Activated CD4-positive, CD25-positive, alpha-beta regulatory T cell treated with anti-CD3 and anti-CD28 coated beads, Interleukin-2, amount 50 U/mL, for 24 hours (primary cell): ENCODE results near the gene ESYT2.
"Not testable (repeated sequence)": the region's sequence is repeated elsewhere in the genome, so short reads cannot be mapped to it uniquely, and the experiment has no call there.

ENCODE experiments used
- ATAC-seq, 2 donors: fragments of 150-1000 bp; cut with Tn5 transposase; one replicate each; pipeline ENCODE4 v1.10.0; 2021; ENCODE audit warnings: mild to moderate bottlenecking in 1 of 2, moderate library complexity in 1 of 2

The ESYT2 gene, protein sequence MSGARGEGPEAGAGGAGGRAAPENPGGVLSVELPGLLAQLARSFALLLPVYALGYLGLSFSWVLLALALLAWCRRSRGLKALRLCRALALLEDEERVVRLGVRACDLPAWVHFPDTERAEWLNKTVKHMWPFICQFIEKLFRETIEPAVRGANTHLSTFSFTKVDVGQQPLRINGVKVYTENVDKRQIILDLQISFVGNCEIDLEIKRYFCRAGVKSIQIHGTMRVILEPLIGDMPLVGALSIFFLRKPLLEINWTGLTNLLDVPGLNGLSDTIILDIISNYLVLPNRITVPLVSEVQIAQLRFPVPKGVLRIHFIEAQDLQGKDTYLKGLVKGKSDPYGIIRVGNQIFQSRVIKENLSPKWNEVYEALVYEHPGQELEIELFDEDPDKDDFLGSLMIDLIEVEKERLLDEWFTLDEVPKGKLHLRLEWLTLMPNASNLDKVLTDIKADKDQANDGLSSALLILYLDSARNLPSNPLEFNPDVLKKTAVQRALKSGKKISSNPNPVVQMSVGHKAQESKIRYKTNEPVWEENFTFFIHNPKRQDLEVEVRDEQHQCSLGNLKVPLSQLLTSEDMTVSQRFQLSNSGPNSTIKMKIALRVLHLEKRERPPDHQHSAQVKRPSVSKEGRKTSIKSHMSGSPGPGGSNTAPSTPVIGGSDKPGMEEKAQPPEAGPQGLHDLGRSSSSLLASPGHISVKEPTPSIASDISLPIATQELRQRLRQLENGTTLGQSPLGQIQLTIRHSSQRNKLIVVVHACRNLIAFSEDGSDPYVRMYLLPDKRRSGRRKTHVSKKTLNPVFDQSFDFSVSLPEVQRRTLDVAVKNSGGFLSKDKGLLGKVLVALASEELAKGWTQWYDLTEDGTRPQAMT

DNA sequence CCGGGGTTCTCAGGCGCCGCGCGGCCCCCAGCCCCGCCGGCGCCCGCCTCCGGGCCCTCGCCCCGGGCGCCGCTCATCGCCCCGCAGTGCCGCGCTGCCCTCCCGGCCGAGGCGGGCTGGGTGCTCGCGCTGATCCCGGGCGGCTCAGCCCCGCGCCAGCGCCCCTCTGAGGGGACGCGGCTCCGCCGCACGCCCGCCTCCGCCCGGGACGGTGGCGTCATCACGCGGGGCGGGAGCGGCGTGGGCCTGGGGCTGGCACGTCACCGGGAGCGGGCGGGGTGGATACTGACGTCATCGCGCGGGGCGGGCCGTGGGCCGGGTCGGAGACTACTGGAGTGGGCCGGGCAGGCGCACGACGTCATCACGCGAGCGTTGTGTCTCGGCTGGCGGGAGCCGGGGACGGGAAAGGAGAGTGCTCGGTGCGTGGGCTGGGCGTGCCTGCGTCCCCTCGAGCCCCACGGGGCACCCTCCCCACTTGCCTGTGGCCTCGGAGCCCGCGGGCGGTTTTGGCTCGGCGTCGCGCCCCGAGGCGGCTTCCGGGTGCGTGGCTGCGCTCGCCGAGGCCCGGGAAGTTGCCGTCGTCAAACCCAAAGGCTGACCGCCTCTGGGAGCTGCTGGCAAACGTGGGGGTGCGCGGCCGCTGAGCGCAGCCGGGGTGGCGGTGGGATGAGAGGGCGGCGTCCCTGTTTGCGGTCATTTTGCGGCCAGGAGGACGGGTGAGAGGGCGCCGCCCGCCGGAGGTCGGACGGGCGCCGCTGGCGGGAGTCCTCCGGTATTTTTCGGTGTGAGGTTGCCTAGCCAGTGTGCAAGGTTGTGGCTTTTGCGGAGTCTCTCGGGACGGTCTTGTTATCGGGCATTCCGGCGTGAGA lies at the start of gene ESYT2:
Gene ESYT2 (minus strand): TSS at position 168 of the 869 bp plus-strand sequence. CDS start 91 bp downstream, at position 77.
- peak; percentile 87 for ATAC-seq

DNA sequence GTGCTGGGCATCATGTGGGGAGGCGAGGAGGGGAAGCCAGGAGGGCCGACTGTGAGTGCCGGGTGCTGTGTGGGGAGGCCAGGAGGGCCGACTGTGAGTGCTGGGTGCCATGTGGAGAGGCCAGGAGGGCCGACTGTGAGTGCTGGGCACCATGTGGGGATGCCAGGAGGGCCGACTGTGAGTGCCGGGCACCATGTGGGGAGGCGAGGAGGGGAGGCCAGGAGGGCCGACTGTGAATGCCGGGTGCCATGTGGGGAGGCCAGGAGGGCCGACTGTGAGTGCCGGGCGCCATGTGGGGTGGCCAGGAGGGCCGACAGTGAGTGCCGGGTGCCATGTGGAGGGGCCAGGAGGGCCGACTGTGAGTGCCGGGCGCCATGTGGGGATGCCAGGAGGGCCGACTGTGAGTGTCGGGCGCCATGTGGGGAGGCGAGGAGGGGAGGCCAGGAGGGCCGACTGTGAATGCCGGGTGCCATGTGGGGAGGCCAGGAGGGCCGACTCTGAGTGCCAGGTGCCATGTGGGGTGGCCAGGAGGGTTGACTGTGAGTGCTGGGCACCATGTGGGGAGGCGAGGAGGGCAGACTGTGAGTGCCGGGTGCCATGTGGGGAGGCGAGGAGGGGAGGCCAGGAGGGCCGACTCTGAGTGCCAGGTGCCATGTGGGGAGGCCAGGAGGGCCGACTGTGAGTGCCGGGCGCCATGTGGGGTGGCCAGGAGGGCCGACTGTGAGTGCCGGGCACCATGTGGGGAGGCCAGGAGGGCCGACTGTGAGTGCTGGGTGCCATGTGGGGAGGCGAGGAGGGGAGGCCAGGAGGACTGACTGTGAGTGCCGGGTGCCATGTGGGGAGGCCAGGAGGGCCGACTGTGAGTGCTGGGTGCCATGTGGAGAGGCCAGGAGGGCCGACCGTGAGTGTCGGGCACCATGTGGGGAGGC lies 49.1 kb upstream of the ESYT2 start:
- not testable (repeated sequence) for ATAC-seq

DNA sequence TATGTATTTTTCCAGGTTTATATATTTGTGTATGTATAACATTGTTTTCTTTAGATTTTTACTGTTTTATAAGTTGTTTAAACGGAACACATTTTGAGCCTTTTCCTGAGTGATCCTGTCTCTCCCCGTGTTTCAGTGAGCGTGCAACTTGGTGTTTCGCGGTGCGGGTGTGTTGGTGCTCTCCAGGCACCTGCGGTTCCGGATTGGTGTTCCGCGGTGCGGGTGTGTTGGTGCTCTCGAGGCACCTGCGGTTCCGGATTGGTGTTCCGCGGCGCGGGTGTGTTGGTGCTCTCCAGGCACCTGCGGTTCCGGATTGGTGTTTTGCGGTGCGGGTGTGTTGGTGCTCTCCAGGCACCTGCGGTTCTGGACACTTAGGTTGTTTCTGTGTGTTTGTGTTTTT lies 47.7 kb upstream of the ESYT2 start:
- ATAC-seq: no peak

DNA sequence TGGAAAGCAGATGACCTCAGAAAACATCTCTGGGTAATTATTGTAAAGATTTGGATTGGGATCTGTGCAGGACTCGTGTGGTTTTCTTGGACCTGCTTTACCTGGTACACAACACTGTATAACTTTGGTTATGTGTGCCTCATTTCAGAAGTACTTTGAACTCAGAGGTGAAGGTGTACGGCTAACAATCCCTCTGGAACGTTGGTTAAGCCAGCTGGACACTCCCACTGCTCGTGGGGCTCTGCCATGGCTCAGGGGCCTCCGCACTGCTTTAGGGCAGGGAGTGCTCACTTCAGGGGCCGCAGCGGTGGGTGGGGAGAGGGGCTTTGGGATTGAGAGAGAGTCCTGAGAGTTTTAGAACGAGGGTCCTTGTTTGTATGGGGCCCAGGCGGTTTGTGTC lies 40.6 kb upstream of the ESYT2 start:
- ATAC-seq: no peak

DNA sequence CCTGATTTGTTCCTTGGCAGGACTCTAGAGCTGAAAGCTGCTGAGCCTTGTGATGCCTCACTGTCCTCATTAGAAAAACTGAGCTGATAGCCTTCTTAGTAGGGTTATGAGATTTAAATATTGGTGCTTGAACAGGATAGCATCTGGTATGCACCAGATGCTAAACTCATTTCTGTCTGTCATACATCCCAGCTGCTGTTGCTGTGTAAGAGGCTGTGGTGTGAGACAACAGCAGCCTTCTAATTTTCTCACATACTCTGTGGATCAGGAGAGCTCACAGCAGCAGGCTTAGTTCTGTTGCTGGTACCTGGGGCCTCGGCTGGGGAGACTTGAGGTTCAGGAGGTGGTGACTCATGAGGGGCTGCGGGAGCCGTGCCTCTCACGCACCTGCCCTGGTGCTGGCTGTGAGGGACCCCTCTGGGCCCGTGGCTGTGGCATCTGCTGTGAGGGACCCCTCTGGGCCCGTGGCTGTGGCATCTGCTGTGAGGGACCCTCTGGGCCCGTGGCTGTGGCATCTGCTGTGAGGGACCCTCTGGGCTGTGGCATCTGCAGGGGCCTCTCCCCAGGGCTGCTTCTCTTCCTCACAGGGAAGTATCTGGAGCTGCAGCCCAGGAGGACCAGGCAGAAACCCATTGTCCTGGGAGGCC lies 39.6 kb upstream of the ESYT2 start:
- no peak for ATAC-seq

DNA sequence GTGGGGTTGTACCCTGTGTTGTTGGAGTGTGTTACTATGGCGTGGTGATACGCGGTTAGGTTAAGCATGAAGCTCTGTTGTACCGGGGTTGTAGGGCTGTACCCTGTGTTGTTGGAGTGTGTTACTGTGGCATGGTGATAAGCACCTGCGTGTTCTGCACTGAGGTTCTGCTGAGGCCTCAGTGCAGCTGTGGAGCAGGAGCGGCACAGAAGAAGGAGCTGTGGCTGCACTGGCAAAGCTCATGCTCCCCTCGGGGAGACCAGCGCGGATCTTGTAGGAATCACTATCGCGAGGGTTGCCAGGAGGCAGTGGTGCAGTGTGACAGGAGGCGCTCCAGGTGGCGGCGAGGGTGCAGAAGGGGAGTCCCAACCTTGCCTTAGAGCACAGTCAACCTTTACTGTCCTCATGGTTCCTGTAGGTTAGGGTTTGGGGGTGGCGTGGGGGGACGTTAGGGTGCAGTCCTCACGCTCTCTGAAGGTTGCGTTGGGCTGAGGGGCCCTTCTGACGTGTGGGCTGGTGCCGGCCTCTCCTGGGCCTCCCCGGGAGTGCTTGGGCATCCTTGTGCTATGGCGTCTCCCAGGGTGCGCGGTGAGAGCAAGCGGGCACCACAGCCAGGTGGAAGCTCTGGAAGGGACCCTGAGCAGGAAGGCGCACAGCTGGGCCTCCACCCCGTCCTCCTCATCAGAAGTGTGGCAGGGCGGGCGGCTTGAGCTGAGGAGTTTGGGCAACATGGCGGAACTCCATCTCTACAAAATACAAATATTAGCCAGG lies 38.1 kb upstream of the ESYT2 start:
- no peak for ATAC-seq

DNA sequence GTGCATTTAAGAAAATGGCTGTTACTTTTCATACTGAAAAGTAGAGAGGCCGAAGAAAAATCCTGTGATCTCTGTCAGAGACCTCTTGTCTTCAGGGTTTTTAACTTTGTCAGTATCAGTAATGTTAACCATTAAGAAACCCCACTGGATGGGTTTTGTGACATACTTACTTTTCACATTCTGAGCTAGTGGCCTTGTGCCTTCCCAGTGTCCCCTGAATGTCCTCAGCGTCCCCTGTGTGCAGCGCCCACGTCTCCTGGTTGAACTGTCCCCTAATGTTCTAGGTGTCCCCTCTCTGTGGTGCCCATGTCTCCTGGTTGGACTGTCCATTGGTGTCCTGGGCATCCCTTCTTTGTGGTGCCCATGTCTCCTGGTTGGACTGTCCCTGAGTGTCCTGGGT lies 36.7 kb upstream of the ESYT2 start:
- ATAC-seq: no peak

DNA sequence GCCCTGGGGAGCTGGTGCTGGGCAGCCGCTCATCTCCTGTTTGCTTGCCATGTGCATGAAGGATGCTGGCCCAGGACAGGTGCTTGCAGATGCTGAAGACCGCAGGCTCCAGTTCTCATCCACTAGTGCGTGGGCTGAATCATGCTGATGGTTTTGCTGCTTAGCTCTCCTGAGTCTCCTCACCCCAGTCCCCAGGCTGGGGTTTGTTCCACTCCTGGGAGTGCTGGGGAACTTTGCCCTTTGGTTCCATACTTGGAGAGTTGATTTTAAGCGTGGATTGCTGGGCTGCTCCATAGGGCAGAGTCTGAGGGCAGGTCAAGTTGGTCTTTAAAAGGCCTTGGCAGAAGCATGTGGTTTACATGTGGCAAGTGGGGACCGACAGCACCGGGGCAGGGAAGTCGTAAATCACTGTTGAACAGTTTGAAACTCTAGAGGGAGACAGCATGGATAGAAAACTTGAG lies 36.2 kb upstream of the ESYT2 start:
- ATAC-seq: no peak

DNA sequence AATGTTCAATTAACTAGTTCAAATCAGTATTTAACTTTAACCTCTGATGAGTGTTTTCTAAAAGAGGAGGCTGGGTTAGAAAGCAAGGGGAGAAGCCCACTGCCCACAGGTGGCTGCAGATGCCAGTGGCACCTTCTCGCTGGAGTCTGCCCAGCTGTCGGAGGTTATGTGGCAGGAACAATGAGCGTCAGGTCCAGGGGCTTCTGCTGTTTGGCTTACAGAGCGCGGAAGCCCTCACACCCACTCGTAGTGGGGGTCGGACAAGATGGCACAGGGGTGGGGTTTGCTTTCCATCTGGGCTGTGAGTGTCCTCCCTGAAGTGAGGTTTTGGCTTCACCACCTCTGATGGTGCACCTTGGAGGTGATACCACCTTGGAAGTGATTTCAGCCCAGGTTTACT lies 35.5 kb upstream of the ESYT2 start:
- no peak for ATAC-seq

DNA sequence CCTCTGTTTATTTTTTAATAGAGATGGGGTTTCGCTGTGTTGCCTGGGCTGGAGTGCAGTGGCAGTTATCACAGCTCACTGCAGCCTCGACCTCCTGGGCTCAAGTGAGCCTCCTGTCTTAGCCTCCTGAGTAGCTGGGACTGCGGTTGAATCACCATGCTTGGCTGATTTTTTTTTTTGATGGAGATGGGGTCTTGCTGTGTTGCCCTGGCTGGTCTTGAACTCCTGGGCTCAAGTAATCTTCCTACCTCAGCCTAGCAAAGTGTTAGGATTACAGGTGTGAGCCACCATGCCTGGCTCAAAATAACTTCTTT lies 35.2 kb upstream of the ESYT2 start:
- no peak for ATAC-seq

DNA sequence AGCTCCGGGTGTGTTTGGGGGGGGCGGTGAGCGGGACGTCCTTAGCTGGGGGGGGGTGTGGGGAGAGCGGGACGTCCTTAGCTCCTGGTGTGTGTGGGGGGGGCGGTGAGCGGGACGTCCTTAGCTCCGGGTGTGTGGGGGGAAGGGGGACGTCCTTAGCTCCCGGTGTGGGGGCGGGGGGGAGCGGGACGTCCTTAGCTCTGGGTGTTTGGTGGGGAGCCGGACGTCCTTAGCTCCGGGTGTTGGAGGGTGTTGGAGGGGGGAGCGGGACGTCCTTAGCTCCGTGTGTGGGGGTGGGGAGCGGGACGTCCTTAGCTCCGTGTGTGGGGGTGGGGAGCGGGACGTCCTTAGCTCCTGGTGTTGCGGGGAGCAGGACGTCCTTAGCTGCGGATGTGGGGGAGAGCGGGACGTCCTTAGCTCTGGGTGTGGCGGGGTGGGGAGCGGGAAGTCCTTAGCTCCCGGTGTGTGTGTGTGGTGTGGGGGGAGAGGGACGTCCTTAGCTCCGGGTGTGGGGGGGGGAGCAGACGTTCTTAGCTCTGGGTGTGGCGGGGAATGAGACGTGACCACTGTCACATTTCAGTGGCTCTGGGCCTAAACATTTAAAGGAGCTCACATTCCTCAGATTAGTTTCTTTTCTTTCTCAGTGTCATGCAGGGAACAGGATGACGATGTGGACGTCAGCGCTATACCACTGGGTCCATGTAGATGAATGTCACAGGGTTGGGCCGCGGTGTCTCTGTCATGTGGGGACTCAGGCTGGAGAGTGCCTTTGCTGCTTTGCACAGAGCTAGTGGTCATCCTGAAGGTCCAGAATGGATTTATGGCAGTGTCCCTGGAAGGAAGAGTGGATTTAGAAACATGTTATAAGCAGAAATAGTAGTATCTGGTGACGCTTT lies 34.5 kb upstream of the ESYT2 start:
- peak; percentile 62 to 66 for ATAC-seq

DNA sequence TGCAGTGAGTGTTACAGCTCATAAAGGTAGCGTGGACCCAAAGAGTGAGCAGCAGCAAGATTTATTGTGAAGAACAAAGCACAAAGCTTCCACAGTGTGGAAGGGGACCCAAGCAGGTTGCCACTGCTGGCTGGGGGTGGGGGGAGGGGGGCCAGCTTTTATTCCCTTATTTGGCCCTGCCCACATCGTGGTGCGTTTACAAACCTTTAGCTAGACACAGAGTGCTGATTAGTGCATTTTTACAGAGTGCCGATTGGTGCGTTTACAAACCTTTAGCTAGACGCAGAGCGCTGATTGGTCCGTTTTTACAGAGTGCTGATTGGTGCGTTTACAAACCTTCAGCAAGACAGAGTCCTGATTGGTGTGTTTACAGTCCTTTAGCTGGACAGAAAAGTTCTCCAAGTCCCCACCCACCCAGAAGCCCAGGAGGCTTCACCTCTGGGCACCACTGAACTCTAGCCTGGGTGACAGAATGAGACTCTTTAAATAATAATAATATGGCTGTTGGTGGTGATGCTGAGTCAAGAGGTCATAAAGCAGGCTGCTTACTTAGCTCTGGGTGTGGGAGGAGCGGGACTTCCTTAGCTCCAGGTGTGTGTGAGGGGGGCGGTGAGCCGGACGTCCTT lies 33.8 kb upstream of the ESYT2 start:
- peak; percentile 65 to 67 for ATAC-seq

DNA sequence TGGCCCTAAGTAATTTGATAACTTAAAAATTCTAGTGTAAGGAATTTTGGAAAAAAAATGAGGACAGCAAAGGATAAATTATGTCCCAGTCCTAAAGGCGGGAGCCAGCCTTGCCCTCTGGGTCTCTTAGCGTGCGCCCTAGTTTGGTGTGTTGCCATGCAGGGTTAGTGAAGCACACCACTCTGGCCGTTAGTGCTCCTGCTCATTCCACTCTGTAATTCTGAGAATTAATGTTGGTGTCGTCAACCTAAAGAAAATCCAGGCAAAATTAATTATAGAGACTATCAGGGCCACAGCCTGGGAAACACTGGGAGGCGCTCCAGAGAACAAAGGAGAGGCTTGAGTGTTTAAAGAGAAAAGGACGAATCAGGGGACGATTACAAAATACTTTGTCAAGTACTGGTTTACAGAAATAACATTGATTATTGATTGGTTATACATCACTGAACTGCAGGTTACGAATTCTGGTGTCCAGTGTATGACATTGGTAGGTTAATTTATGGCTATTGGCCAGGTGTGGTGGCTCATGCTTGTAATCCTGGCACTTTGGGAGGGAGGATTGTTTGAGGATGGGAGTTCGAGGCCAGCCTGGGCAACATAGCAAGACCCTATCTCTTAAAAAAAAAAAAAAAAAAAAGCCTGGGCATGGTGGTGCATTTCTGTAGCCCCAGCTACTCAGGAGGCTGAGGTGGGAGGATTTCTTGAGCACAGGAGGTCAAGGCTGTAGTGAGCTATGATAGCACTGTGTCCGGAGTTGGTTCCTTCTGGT lies 32.8 kb upstream of the ESYT2 start:
- ATAC-seq: no peak

DNA sequence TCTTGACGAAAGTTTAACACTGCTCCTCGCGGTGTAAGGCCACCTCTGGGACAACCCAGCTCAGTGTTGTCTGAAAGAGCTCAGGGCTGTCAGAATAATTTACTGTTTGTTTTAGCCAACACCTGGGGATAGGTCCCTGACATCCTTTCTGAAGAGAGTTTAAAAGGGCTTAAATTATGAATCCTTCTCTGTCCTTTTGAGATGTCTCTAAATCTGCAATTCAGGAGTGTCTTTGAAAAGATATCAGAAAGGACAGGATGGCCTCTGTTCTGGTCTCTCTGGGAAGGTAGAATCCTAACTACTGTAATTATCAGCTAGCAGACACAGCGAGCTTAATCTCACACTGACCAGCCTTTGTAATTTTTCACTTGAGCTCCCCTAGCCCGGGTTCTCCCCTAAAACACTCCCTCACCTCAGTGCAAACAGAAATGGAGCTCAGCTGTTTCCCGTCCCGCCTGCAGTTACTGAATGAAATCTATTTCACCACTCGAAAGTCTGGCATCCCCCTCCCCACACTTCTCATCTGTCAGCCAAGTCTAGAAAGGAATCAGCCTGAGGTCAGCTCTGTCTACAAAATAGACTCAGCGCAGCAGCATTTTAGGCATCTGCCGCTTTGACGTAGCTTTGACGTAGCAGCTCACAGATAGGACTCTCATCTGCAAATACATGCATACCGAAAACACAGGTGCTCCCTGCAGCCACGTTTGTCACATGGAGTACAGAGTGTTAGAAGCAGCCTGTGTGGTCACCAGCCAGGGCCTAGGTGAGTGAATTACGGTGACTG lies 31.9 kb upstream of the ESYT2 start:
- ATAC-seq: no peak

DNA sequence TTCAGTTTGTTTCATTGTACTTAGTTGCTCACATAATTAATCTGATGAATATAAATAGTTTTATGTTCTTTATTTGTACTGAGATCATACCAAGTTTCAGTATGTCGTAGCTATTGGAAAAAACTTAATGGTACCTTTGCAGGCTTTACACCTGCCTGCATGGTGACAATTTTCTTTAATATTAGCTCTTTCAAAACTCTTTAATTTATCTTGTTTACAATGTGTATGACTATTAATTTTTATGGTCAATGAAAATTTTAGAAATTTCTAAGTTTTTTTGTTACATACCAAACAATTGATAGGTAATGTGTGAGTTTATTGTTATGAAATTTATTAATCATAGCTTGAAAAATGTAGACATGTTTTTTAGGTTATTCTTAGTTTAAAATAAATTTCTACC lies 31.1 kb upstream of the ESYT2 start:
- no peak for ATAC-seq

DNA sequence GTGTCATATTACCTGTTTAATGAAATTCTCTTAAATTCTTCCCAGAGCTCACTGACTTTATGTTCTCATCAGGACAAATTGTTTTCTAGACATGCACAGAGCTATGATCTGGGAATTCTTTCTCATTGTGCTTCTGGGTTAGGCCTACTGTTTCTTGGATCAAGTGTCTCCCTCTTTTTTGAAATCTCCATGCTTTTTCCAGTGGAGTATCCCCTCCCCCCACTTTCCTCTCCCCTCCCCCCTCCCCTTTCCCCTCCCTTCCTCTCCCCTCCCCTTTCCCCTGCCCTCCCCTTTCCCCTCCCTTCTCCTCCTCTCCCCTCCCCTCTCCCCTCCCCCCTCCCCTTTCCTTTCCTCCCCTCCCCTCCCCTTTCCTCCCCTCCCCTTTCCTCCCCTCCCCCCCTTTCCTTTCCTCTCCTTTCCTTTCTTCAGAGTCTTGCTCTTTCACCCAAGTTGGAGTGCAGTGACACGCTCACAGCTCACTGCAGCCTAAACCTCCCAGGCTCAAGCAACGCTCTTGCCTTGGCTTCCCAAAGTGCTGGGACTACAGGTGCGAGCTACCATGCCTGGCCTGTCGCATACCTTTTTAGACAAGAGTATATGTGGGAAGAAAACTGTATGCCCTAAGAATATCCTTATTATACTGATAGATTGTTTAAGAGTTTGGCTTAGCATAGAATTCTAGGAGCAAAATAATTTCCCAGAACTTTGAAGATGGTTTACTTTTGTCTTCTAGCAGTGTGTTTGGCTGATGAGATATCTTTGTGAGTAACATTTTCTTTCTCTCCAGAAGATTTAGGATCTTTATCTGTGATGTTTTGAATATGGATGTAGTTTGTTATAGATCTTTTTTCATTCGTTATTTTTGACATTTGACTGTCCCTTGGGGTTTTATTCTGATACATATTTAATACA lies 29.5 kb upstream of the ESYT2 start:
- ATAC-seq: no peak
